ENCODE measurements around the gene SRRM4. TPM values are rescaled to one million over a fixed set of nuclear protein-coding genes. Genes with fewer than 3 reads are reported as not detected.

Gene SRRM4
- total and polyA plus RNA-seq, 12 donors, result 0.11 to 4.3 (median 0.67) TPM; not detected in 3

DNA sequence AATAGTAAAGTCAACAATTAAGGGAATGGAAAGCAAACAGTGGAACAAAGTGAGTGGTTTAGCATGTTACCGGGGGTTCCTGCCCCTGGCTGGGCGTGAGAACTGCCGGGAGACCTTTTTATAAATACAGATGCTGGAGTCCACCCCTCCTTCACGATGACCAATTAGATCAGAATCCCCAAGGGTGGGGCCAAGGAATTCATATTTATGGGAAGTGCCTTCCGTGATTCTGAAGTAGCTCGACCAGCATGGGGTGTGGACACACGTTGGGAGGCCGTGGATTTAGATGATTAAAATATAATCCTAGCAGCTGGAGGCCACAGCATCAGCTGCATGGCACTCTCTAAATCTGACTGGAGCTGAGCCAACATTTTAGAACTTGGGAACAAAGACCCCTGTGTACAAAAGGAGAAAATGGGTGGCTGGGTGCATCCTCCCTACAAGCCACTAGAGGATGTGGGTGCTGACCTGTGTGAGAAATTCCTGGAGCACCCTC lies 87.9 kb downstream of the SRRM4 start:
- TF ChIP-seq POLR2A (IDR thresholded peaks at IDR 0.05), result no peak
- TF ChIP-seq, protein P1, sequence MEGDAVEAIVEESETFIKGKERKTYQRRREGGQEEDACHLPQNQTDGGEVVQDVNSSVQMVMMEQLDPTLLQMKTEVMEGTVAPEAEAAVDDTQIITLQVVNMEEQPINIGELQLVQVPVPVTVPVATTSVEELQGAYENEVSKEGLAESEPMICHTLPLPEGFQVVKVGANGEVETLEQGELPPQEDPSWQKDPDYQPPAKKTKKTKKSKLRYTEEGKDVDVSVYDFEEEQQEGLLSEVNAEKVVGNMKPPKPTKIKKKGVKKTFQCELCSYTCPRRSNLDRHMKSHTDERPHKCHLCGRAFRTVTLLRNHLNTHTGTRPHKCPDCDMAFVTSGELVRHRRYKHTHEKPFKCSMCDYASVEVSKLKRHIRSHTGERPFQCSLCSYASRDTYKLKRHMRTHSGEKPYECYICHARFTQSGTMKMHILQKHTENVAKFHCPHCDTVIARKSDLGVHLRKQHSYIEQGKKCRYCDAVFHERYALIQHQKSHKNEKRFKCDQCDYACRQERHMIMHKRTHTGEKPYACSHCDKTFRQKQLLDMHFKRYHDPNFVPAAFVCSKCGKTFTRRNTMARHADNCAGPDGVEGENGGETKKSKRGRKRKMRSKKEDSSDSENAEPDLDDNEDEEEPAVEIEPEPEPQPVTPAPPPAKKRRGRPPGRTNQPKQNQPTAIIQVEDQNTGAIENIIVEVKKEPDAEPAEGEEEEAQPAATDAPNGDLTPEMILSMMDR (IDR thresholded peaks at IDR 0.05), result no peak
- H3K4me3 ChIP-seq, result no peak overlapping the region
- no peaks in the 10 kb centered on the region for H3K36me3 ChIP-seq (replicated peaks in 1 of 2)
- H3K9me3 ChIP-seq (replicated peaks in 1 of 3), result no peaks in the 10 kb centered on the region
- intact Hi-C loops (cut with DNase I), result no loop called here
- no peak overlapping the region for H3K27ac ChIP-seq
- H3K4me1 ChIP-seq (replicated peaks in 1 of 2), result no peaks in the 10 kb centered on the region
- no peak for DNase-seq
- no peaks in the 10 kb centered on the region for H3K27me3 ChIP-seq
- 27 to 40% (median 29%) methylated on average over 8 of the region's 8 CpGs for WGBS, 4 donors

DNA sequence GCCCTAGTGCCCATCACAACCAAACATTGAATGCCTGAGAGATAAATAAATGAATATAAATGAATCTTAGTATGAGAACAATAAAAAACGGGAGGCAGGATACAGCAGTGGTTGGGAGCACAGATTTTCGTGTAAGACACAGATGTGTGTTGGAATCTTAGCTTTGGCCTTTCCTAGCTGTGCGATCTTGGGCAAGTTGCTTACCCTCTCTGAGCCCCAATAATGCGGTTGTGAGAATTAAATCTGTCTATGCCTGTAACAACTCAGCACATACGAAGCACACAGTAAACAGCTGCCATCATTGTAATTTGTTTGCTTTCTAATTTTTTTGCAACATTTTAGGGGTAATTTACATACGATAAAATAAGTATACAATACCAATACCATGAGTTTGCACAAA lies 89.8 kb downstream of the SRRM4 start:
- DNase-seq, result no peak
- Histone ChIP-seq H3K4me3 (no peak overlapping the region), H3K27me3 (no peaks in the 10 kb centered on the region), H3K36me3 (replicated peaks in 1 of 2) (no peaks in the 10 kb centered on the region), H3K27ac (no peak overlapping the region), H3K9me3 (replicated peaks in 1 of 3) (no peaks in the 10 kb centered on the region), H3K4me1 (replicated peaks in 1 of 2) (no peaks in the 10 kb centered on the region)
- 68 to 78% (median 72%) methylated on average over 6 of the region's 6 CpGs for WGBS, 4 donors
- TF ChIP-seq POLR2A (IDR thresholded peaks at IDR 0.05), result no peak
- TF ChIP-seq, protein P1 (IDR thresholded peaks at IDR 0.05), result no peak
- intact Hi-C loops (cut with DNase I), result no loop called here

DNA sequence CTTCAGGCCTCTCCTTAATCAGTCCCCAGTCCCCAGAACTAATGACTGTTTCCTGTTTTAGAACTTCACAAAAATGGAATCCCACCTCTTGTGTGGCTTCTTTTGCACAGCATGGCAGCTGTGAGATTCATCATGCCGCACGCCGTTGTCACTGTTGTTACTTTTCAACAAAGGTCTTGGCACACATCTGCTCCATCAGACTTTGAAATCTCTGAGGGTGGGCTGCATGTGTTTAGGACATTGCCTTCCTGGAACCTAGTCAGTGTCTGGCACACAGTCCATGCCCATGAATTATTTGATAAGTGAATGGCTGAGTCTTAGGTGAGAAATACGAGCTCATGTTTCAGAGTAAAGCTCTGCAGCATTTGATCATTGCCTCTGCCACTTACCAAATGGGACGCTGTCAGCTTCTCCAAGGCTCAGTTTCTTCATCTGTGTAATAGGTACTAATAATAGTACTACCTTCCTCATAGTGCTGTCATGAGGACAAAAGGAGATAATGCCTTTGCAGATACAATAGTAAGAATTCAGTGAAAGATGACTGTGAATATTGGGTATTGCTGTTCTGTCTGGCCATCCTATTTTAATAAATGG lies 90.4 kb downstream of the SRRM4 start:
- H3K36me3 ChIP-seq (replicated peaks in 1 of 2), result no peaks in the 10 kb centered on the region
- no peak overlapping the region for H3K4me3 ChIP-seq
- 69 to 72% (median 69%) methylated on average over 5 of the region's 5 CpGs for WGBS, 4 donors
- no peaks in the 10 kb centered on the region for H3K27me3 ChIP-seq
- intact Hi-C loops (cut with DNase I), result no loop called here
- no peak overlapping the region for H3K27ac ChIP-seq
- no peaks in the 10 kb centered on the region for H3K4me1 ChIP-seq (replicated peaks in 1 of 2)
- DNase-seq, result no peak
- H3K9me3 ChIP-seq (replicated peaks in 1 of 3), result no peaks in the 10 kb centered on the region
- TF ChIP-seq POLR2A (IDR thresholded peaks at IDR 0.05), result no peak
- TF ChIP-seq, protein P1 (IDR thresholded peaks at IDR 0.05), result no peak

DNA sequence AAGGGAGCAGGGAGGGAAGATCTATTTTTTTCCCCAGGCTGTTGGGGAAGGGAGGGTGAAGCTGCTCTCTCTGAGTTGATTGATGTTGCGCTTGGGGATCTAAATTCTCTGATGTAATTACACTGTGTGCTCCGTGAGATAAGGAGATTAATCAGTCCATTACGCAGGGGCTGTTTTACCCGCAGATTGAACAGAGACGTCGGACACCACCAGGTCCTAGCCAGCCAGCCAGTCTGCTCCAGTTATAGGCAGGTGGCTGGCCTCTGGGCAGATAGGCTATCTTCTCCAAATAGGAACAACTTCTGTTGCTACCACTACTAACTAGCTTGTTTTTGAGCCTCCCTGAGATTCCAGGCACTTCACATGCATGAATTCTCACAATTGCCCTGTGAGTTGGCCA lies 91.1 kb downstream of the SRRM4 start:
- no peaks in the 10 kb centered on the region for H3K36me3 ChIP-seq (replicated peaks in 1 of 2)
- TF ChIP-seq, protein P1 (IDR thresholded peaks at IDR 0.05), result no peak
- TF ChIP-seq POLR2A (IDR thresholded peaks at IDR 0.05), result no peak
- H3K4me3 ChIP-seq, result no peak overlapping the region
- WGBS, 4 donors, result 26 to 42% (median 34%) methylated on average over 3 to 6 of the region's 6 CpGs
- no peaks in the 10 kb centered on the region for H3K4me1 ChIP-seq (replicated peaks in 1 of 2)
- peak overlapping the region in 1 of 5 donors; percentile 29 for H3K27ac ChIP-seq
- H3K9me3 ChIP-seq (replicated peaks in 1 of 3), result no peaks in the 10 kb centered on the region
- intact Hi-C loops (cut with DNase I), result no loop called here
- no peaks in the 10 kb centered on the region for H3K27me3 ChIP-seq
- DNase-seq, result peak in 3 of 7 donors; percentile 16 to 85 (median 22)
